IMR-90 (cell line): Measurements from ENCODE around the gene PSMA2. TPM values are rescaled to one million over a fixed set of nuclear protein-coding genes. Genes with fewer than 3 reads are reported as not detected.
A peak's percentile ranks its signal among the peaks of the same experiment; 100 is the strongest.

Experiments used
- ATAC-seq: fragments of 200-7000 bp; cut with Tn5 transposase; 2 replicates; pipeline ENCODE4 v1.9.1; 2020; ENCODE audit warnings: low read depth, mild to moderate bottlenecking, moderate library complexity
- BruUV-seq: library from RNA; stranded (reverse); fragments of 400-500 nt; replicated peaks from 2 replicates; lab custom pipeline; 2021; lab: Mats Ljungman, UMichigan
- CTCF ChIA-PET: fragments of 300-600 bp; formaldehyde crosslinking; extraction: SDS; loops from one replicate; lab custom pipeline; 2021; ENCODE audit warnings: antibody characterized with exemption; lab: Yijun Ruan, JAX
- POLR2A ChIA-PET: fragments of 300-600 bp; sonication (Branson Sonifier 250); formaldehyde crosslinking; loops from one replicate; lab custom pipeline; 2022; ENCODE audit warnings: antibody characterized with exemption; ENCODE audit not compliant: unreplicated experiment; lab: Charles Lee
- DNase-seq: peaks from one replicate; pipeline ENCODE4 v3.0.0; 2013
- H2AFZ ChIP-seq: replicated peaks from 2 replicates; pipeline ENCODE3; 2013; ENCODE audit warnings: low read length, mild to moderate bottlenecking; ENCODE audit not compliant: poor library complexity
- H2AK5ac ChIP-seq: 2 replicates; pipeline ENCODE4 v1.6.1; 2013; ENCODE audit warnings: low read depth, low read length, inconsistent platforms
- H2AK9ac ChIP-seq: replicated peaks from 2 replicates; pipeline ENCODE3; 2013; ENCODE audit warnings: mild to moderate bottlenecking, low read depth, low read length, moderate library complexity; ENCODE audit not compliant: poor library complexity
- H2BK120ac ChIP-seq: 2 replicates; pipeline ENCODE4 v1.6.1; 2013; ENCODE audit warnings: low read depth, low read length, inconsistent platforms
- H2BK15ac ChIP-seq: 3 replicates; pipeline ENCODE4 v1.6.1; 2013; ENCODE audit warnings: low read depth, low read length, inconsistent platforms
- H2BK20ac ChIP-seq: 2 replicates; pipeline ENCODE4 v1.6.1; 2013; ENCODE audit warnings: low read depth, mild to moderate bottlenecking, inconsistent platforms, low read length, moderate library complexity
- H2BK5ac ChIP-seq: 2 replicates; pipeline ENCODE4 v1.6.1; 2013; ENCODE audit warnings: mild to moderate bottlenecking, low read depth, low read length, inconsistent platforms; ENCODE audit not compliant: poor library complexity, severe bottlenecking
- H3K14ac ChIP-seq: replicated peaks from 2 replicates; pipeline ENCODE4 v1.6.1; 2013; ENCODE audit warnings: low read depth, low read length, inconsistent platforms
- H3K18ac ChIP-seq: 2 replicates; pipeline ENCODE4 v1.6.1; 2013; ENCODE audit warnings: low read depth, low read length, control low read depth
- H3K23ac ChIP-seq: 2 replicates; pipeline ENCODE4 v1.6.1; 2013; ENCODE audit warnings: low read depth, low read length, inconsistent platforms
- H3K27ac ChIP-seq: 2 replicates; pipeline ENCODE4 v1.5.1; 2013; ENCODE audit warnings: mild to moderate bottlenecking, control low read depth, low read length; ENCODE audit not compliant: insufficient read depth
- H3K27me3 ChIP-seq: 2 replicates; pipeline ENCODE4 v1.6.1; 2013; ENCODE audit warnings: low read length; ENCODE audit not compliant: control insufficient read depth, insufficient read depth
- H3K36me3 ChIP-seq: 2 replicates; pipeline ENCODE4 v1.6.1; 2013; ENCODE audit warnings: low read length, mixed read lengths; ENCODE audit not compliant: control insufficient read depth, insufficient read depth
- H3K4ac ChIP-seq: 2 replicates; pipeline ENCODE4 v1.6.1; 2013; ENCODE audit warnings: low read depth, low read length, inconsistent platforms
- H3K4me1 ChIP-seq: 2 replicates; pipeline ENCODE4 v1.6.1; 2013; ENCODE audit warnings: low read length, mixed read lengths; ENCODE audit not compliant: control insufficient read depth, insufficient read depth
- H3K4me2 ChIP-seq: 2 replicates; pipeline ENCODE4 v1.6.1; 2013; ENCODE audit warnings: low read depth, mild to moderate bottlenecking, control low read depth, low read length, moderate library complexity
- H3K4me3 ChIP-seq: 2 replicates; pipeline ENCODE4 v1.5.1; 2013; ENCODE audit warnings: low read depth, mild to moderate bottlenecking, control low read depth, low read length, moderate library complexity; ENCODE audit not compliant: insufficient read depth
- H3K56ac ChIP-seq: 2 replicates; pipeline ENCODE4 v1.6.1; 2013; ENCODE audit warnings: low read length, inconsistent platforms; ENCODE audit not compliant: insufficient read depth; ENCODE audit errors: extremely low read depth
- H3K79me1 ChIP-seq, 2 experiments: 2 replicates each; pipeline ENCODE4 v1.6.1; 2013; ENCODE audit warnings: low read length in 2 of 2, inconsistent platforms in 1 of 2, low read depth in 1 of 2
- H3K9ac ChIP-seq: 2 replicates; pipeline ENCODE4 v1.6.1; 2013; ENCODE audit warnings: low read depth, low read length, control low read depth
- H3K9me1 ChIP-seq: 2 replicates; pipeline ENCODE4 v1.6.1; 2013; ENCODE audit warnings: low read length, inconsistent platforms; ENCODE audit not compliant: insufficient read depth
- H3K9me3 ChIP-seq: 2 replicates; pipeline ENCODE4 v1.6.1; 2013; ENCODE audit warnings: low read length; ENCODE audit not compliant: control insufficient read depth, insufficient read depth
- H4K20me1 ChIP-seq: 2 replicates; pipeline ENCODE4 v1.6.1; 2013; ENCODE audit warnings: low read length, inconsistent platforms; ENCODE audit not compliant: insufficient read depth
- H4K5ac ChIP-seq: 2 replicates; pipeline ENCODE4 v1.6.1; 2013; ENCODE audit warnings: mild to moderate bottlenecking, low read depth, low read length, control low read depth
- H4K8ac ChIP-seq, 2 experiments: 2 replicates each; pipeline ENCODE4 v1.6.1; 2013; ENCODE audit warnings: low read depth in 2 of 2, low read length in 2 of 2, control low read depth in 1 of 2, inconsistent platforms in 1 of 2
- H4K91ac ChIP-seq: 2 replicates; pipeline ENCODE4 v1.6.1; 2013; ENCODE audit warnings: low read depth, low read length, inconsistent platforms; ENCODE audit not compliant: insufficient read depth
- BHLHE40 ChIP-seq: fragments of 150-350 bp; IDR thresholded peaks from 2 replicates; pipeline ENCODE4 v1.6.1; 2016; ENCODE audit warnings: mild to moderate bottlenecking, low read depth, low read length
- CEBPB ChIP-seq: IDR thresholded peaks from 2 replicates; pipeline ENCODE4 v1.6.1; 2012; ENCODE audit warnings: low read depth, low read length, improper control_type of control experiment
- CHD1 ChIP-seq: IDR thresholded peaks from 2 replicates; pipeline ENCODE4 v1.6.1; 2012; ENCODE audit warnings: low read depth, low read length, improper control_type of control experiment
- FOS ChIP-seq: fragments of 150-350 bp; IDR thresholded peaks from 2 replicates; pipeline ENCODE4 v1.6.1; 2016; ENCODE audit warnings: low read depth, low read length
- MAFK ChIP-seq: IDR thresholded peaks from 2 replicates; pipeline ENCODE4 v1.6.1; 2012; ENCODE audit warnings: low read depth, low read length, improper control_type of control experiment
- MXI1 ChIP-seq: IDR thresholded peaks from 2 replicates; pipeline ENCODE4 v1.6.1; 2012; ENCODE audit warnings: low read depth, mild to moderate bottlenecking, low read length, moderate library complexity, borderline replicate concordance
- NFE2L2 ChIP-seq: fragments of 150-350 bp; IDR thresholded peaks from 2 replicates; pipeline ENCODE4 v1.6.1; 2016; ENCODE audit warnings: low read depth, mild to moderate bottlenecking, low read length
- RAD21 ChIP-seq: IDR thresholded peaks from 2 replicates; pipeline ENCODE4 v1.6.1; 2012; ENCODE audit warnings: low read length, improper control_type of control experiment
- RFX5 ChIP-seq: IDR thresholded peaks from 2 replicates; pipeline ENCODE4 v1.8.0; 2012; ENCODE audit warnings: low read depth, mild to moderate bottlenecking, low read length, moderate library complexity
- SMC3 ChIP-seq: fragments of 150-350 bp; IDR thresholded peaks from 2 replicates; pipeline ENCODE4 v1.6.1; 2016; ENCODE audit warnings: low read depth, mild to moderate bottlenecking, antibody characterized with exemption, low read length, moderate library complexity
- WGBS, 2 experiments: methylation state at CpG; one replicate each; pipeline versions ENCODE4 v1.1.5 to v1.1.7; 2013; ENCODE audit warnings: missing lambda C conversion rate in 2 of 2; ENCODE audit not compliant: insufficient read length in 1 of 2; ENCODE audit errors: extremely low coverage in 2 of 2; 5-methylcytosine and 5-hydroxymethylcytosine counted together
- dilution Hi-C: fragments of 300-500 bp; cut with HindIII; formaldehyde crosslinking; loops from one replicate; pipeline ENCODE4 v1.14.3; 2018; ENCODE audit warnings: low sequenced_read_pairs; ENCODE audit not compliant: unreplicated experiment
- in situ Hi-C: fragments of 300-500 bp; cut with MboI; formaldehyde crosslinking; loops from 3 replicates; pipeline ENCODE4 v1.14.3; 2019; ENCODE audit warnings: low sequenced_read_pairs, inconsistent platforms, mixed read lengths
- intact Hi-C: fragments of 100-400 bp; cut with micrococcal nuclease; formaldehyde crosslinking; loops from 2 replicates; pipeline ENCODE4 v1.10.0; 2022
- polyA plus RNA-seq, 3 experiments: library from polyadenylated mRNA; depleted of rRNA; stranded (reverse); fragments of >200 nt; gene quantifications; 2 replicates each; pipeline ENCODE4 v1.2.3, GENCODE V29; 2012; ENCODE audit warnings: low replicate concordance in 1 of 3
- total RNA-seq: library from RNA; depleted of rRNA; stranded (reverse); fragments of >200 nt; gene quantifications from 2 replicates; pipeline ENCODE4 v1.2.3, GENCODE V29; 2012
- TF ChIP-seq, protein P1 (sequence below): conservative IDR thresholded peaks from 2 replicates; pipeline ENCODE4 v1.5.1; 2012; ENCODE audit warnings: mild to moderate bottlenecking, low read depth, low read length, improper control_type of control experiment
- TF ChIP-seq, protein P2 (sequence below): fragments of 150-350 bp; IDR thresholded peaks from 2 replicates; pipeline ENCODE4 v1.6.1; 2016; ENCODE audit warnings: low read depth, mild to moderate bottlenecking, low read length, moderate library complexity, borderline replicate concordance
- TF ChIP-seq, protein P3 (sequence below): fragments of 150-350 bp; IDR thresholded peaks from 2 replicates; pipeline ENCODE4 v1.6.1; 2017; ENCODE audit warnings: mild to moderate bottlenecking, antibody characterized with exemption, low read length, low read depth

Gene PSMA2
- total and polyA plus RNA-seq, 2 of the 4 experiments (the other 2 are of a cell fraction) = 106 to 138 TPM

DNA sequence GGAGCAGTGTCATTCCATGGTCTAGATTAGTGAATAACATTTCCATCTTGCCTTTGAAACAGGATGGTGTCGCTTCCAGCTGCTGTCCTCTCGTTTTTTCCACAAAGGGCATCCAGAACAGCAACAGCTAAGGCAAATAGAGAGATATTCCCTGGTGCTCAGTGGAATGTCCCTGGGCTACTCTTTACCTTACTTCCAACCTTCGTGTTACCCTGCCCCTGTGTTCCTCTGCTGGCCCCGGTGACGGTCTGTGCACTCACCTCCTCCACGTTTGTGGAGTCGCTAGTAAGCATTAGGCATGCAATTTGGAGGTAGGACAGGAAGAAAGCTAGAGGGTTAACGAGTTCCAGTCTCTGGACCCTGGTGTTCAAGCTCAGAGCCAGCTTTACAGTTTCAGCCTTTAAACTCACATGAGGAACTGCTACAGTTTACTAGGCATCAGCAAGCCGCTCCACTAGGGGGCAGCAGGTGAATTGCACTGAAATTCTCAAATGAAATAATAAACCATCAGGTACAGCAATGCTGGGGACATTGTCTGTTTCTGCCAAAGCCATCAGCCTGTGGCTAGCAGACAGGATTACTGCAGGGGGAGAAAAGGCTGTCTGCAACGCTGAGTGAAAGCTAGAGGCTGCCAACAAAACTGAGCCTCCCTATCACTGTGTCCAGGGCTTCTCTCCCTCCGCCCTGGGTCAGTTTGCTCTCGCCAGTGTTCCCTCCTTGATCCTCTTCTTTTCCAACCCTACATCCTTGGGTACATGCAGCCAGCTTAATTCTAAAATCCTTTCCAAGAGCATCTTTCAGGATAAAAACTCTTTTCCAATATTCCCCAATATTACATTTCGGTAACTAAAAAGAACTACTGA is 9.2 kb upstream of the PSMA2 start:
- Histone ChIP-seq H2BK15ac (no peak overlapping the region), H3K9me3 (no peaks in the 10 kb centered on the region), H3K4me2 (no peak overlapping the region), H2BK120ac (no peak overlapping the region), H3K79me1 (peaks cover under 1 to 5% of the 10 kb centered on the region in 2 experiments; a peak in 2 of 4 replicates), H2BK20ac (no peak overlapping the region), H3K14ac (no peak overlapping the region), H4K5ac (no peak overlapping the region), H2AK5ac (no peak overlapping the region), H3K9ac (no peak overlapping the region), H3K4me3 (no peak overlapping the region), H3K9me1 (no peaks in the 10 kb centered on the region), H3K23ac (no peak overlapping the region), H4K91ac (no peak overlapping the region), H3K36me3 (peaks cover 7% of the 10 kb centered on the region), H3K18ac (no peak overlapping the region), H3K56ac (no peak overlapping the region), H2AK9ac (no peak overlapping the region), H4K8ac (no peak overlapping the region), H3K27ac (no peak overlapping the region), H2AFZ (no peak overlapping the region), H3K4me1 (no peaks in the 10 kb centered on the region), H4K20me1 (no peaks in the 10 kb centered on the region), H3K27me3 (no peaks in the 10 kb centered on the region), H3K4ac (no peak overlapping the region), H2BK5ac (no peak overlapping the region)
- ChIA-PET POLR2A (interaction anchor here (0.6 kb wide), 1 partner anchor 709 kb away, joined by 3 read pairs; no protein-coding TSS in a partner anchor), CTCF (interaction anchor here (0.6 to 2.3 kb wide), 12 partner anchors 9 to 514 kb away, joined by 3 to 9 read pairs (median 4); partner anchors contain the start of genes MRPL32 and PSMA2)
- WGBS, 2 experiments = 100% methylated on average over 3 of the region's 13 CpGs; no CpG with 5 or more reads in 1 of the 2 experiments
- BruUV-seq = no TSS peak
- intact Hi-C loops = loop anchor here (1.0 to 5.0 kb wide), 6 partner anchors 166 to 896 kb away; no protein-coding TSS in a partner anchor
- dilution Hi-C loops = loop anchor here (25.0 kb wide), 1 partner anchor 296 kb away; no protein-coding TSS in a partner anchor
- DNase-seq = peak; percentile 66
- ATAC-seq = peak; percentile 87
- in situ Hi-C loops = loop anchor here (10.0 to 25.0 kb wide), 2 partner anchors 784 to 896 kb away; partner anchors contain the start of gene COA1
- no peak for TF ChIP-seq MXI1
- no peak for TF ChIP-seq NFE2L2
- TF ChIP-seq, protein P1, sequence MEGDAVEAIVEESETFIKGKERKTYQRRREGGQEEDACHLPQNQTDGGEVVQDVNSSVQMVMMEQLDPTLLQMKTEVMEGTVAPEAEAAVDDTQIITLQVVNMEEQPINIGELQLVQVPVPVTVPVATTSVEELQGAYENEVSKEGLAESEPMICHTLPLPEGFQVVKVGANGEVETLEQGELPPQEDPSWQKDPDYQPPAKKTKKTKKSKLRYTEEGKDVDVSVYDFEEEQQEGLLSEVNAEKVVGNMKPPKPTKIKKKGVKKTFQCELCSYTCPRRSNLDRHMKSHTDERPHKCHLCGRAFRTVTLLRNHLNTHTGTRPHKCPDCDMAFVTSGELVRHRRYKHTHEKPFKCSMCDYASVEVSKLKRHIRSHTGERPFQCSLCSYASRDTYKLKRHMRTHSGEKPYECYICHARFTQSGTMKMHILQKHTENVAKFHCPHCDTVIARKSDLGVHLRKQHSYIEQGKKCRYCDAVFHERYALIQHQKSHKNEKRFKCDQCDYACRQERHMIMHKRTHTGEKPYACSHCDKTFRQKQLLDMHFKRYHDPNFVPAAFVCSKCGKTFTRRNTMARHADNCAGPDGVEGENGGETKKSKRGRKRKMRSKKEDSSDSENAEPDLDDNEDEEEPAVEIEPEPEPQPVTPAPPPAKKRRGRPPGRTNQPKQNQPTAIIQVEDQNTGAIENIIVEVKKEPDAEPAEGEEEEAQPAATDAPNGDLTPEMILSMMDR = peak; percentile 90
- no peak for TF ChIP-seq RFX5
- TF ChIP-seq, protein P2, sequence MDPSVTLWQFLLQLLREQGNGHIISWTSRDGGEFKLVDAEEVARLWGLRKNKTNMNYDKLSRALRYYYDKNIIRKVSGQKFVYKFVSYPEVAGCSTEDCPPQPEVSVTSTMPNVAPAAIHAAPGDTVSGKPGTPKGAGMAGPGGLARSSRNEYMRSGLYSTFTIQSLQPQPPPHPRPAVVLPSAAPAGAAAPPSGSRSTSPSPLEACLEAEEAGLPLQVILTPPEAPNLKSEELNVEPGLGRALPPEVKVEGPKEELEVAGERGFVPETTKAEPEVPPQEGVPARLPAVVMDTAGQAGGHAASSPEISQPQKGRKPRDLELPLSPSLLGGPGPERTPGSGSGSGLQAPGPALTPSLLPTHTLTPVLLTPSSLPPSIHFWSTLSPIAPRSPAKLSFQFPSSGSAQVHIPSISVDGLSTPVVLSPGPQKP = no peak
- TF ChIP-seq MAFK = no peak
- TF ChIP-seq SMC3 = peak; percentile 84
- TF ChIP-seq CEBPB = no peak
- no peak for TF ChIP-seq BHLHE40
- TF ChIP-seq FOS = no peak
- TF ChIP-seq CHD1 = no peak
- peak; percentile 85 for TF ChIP-seq RAD21
- TF ChIP-seq, protein P3, sequence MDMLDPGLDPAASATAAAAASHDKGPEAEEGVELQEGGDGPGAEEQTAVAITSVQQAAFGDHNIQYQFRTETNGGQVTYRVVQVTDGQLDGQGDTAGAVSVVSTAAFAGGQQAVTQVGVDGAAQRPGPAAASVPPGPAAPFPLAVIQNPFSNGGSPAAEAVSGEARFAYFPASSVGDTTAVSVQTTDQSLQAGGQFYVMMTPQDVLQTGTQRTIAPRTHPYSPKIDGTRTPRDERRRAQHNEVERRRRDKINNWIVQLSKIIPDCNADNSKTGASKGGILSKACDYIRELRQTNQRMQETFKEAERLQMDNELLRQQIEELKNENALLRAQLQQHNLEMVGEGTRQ = no peak
